Muscle of back (tissue), 11 donors: Measurements from ENCODE around the gene ATP6V0C. TPM values are rescaled to one million over a fixed set of nuclear protein-coding genes. Genes with fewer than 3 reads are reported as not detected.
"Not testable (repeated sequence)": the region's sequence is repeated elsewhere in the genome, so short reads cannot be mapped to it uniquely, and the experiment has no call there.

Experiments used
- DNase-seq, 3 donors: peaks; one replicate each; pipeline versions ENCODE4 v3.0.0 to v3.0.0-alpha.2; 2013
- polyA plus RNA-seq, 10 donors: library from polyadenylated mRNA; unstranded; fragments of 120-200 nt; gene quantifications; one replicate each; pipeline ENCODE4 v1.2.1, GENCODE V29; 2013; ENCODE audit not compliant: insufficient read length in 10 of 10

The ATP6V0C gene
- polyA plus RNA-seq, 10 donors, result 70.4 to 142 (median 94.2) TPM

DNA sequence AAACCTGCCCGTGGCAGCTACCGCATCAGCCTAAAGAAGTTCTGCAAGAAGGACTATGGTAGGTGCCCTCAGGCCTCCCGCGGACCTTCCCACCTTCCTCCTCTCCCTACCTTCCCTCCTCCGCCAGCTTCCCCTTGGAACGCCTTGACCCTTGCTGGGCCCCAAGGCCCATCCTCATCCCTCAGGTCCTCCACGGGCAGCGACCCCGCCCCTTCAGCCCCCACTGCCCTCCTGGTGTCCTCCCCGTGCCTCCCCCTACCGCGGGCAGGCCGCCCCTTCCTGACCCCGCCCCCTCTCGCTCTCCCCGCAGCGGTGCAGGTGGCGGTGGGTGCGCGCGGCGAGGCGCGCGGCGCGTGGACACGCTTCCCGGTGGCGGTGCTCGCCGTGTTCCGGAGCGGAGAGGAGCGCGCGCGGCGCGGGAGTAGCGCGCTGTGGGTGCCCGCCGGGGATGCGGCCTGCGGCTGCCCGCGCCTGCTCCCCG lies 40.3 kb upstream of the ATP6V0C start:
- DNase-seq, result no peak

DNA sequence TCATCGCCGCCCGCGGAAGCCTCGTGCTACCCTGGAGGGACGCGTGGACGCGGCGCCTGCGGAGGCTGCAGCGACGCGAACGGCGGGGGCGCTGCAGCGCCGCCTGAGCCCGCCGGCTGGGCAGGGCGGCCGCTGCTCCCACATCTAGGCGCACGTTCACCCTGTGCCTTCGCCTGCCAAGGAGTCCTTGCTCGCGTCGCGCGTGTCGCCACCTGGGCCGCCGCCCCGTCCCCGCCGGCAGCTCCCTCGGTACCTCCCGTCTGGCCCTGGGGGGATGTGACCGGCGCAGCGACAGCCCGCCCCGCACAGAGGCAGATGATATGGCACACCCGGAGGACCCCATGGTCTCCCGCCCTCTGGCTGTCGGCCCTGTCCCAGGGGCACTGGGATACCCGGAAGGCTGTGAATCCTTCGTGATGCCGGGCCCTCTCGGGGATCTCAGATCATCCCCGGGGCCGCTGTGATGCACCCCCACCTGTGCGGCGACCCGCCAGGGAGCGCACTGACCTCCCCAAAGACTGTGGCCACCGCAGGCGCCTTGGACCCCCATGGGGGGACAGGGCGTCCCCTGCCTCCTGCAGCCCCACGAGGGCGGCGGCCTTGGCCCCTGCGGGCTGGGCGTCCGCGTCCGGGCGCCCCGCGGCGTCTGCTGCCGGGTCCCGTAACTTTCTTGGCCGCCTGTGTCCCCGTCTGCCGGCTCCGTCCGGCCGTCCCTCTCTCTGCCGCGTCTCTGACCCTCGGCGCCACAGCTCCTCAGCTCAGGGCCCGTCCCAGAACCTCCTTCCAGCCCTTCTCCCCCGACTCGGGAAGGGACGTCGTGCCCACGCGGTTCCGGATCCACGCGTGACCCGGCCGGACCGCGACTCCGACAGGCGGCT lies 39.5 kb upstream of the ATP6V0C start:
- DNase-seq, result peak in 2 of 3 donors; percentile 52 to 77

DNA sequence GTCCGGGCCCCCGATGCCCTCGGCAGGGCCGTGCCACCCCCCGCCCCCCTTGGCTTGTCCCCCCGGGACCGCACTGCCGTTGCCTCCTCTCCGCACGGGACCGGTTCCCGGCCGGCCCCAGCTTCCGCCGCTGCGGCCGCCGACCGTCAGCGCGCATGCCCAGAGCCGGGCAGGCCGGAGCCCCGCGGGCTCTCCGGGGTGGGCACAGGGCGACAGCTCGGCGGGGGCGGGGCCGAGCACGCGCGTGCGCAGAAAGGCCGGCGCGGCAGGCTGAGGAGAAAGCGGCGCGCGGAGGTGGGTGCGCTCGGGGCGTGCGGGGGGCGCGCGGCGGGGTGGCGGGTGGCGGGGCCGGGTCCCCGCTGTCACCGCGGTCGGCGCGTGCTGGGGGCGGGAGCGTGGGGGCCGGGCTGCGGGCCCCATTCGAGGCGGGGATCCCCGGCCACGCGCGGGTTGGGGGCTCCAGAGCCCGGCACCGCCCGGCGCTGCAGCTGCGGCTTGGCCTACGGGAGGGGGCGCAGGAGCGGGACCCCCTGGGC lies 38.8 kb upstream of the ATP6V0C start, which contains the start of gene TBC1D24:
Gene TBC1D24, plus strand, starts transcription at position 251 of the 536 bp plus-strand sequence. CDS start 21,022 bp downstream, outside the sequence.
- DNase-seq, result peak; percentile 86 to 94 (median 92)

DNA sequence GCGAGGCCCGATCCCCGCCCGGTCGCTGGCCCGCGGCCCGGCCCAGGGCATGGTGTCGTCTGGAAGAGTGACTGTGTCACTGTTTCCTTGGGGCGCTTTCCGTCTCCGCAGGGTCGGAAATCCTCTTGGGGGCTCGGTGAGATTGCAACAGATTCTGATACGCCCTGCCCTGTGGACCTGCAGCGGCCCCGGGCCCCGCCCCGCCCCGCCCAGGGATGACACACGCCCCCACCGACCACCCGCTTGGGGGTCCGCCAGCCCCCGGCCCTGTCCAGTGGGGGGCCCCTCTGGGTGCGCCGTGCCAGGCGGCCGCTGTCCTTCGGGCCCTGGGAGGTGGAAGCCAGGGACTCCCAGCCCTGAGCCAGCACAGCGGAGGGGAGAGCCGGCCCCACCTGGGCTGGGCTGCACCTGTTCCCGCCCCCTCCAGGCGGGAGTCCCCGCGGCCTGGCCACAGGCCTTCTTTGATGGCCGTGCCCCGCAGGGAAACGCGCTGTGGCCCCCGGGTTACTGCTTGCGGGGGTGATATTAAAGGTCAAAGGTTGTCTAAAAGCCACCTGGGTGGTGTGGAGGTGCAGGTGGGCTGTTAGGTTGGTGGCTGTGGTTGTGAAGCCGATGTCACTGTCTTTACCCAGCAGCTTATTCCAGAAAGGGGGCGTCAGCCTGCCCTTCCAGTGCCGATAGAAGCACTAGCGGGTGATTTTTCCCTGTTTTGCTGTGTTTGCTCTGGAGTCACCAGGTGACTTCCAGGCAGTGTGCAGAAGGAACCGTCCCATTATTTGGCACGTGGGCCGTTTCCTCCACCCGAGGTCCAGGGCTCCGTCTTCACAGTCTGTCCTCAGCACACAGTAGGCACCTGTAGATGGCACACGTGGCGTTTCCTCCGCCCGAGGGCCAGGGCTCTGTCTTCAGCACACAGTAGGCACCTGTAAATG lies 38.1 kb upstream of the ATP6V0C start:
- DNase-seq, result peak in 1 of 3 donors; percentile 56

DNA sequence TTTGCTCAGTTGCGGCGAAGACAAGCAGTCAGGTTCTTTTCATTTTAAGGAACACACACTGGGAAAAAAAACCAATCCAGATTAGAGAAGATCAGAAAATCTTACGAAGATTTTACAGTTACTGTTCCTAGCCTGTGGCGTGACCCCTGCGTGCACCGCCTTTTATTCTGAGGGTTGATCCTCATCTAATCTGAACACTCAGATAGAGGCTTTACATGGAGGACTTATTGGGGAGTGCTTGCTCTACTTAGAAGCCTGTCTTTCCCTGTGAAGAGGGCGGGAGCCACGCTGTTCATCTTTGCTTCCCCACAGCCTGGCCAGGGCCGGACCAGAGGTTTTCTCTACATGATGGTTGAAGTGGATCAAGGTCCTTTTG lies 37.4 kb upstream of the ATP6V0C start:
- DNase-seq, result no peak

DNA sequence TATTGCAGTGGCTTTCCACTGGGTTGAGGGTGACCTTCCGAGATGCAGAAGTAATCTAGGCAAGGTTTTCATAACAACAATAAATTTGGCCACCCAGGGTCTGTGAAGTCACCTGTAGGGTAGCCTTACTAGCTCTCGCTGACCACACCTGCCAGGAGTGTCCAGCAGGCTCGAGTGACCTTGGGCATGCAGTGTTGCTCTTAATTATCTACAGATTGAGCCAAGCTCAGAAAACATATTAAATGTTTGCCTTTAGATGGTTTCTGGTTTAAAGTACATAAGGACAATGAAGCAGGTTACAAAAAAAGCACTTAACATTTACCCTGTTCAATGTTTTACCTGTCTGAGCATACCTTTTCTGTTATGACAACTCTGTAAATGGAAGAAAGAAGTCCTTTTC lies 37.0 kb upstream of the ATP6V0C start:
- DNase-seq, result no peak

DNA sequence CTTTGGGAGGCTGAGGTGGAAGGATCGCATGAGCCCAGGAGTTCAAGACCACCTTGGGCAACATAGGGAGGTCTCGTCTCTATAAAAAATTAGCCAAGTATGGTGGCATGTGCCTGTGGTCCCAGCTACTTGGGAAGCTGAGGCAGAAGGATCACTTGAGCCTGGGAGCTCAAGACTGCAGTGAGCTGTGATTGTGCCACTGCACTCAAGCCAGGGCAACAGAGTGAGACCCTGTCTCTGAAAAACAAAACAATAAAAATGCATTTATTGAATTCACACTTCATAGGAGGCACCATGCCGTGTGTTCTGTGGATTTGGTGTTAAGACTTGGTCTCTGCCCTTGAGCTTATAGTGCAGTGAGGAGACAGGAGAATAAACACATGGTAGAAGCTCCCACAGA lies 36.4 kb upstream of the ATP6V0C start:
- no peak for DNase-seq

DNA sequence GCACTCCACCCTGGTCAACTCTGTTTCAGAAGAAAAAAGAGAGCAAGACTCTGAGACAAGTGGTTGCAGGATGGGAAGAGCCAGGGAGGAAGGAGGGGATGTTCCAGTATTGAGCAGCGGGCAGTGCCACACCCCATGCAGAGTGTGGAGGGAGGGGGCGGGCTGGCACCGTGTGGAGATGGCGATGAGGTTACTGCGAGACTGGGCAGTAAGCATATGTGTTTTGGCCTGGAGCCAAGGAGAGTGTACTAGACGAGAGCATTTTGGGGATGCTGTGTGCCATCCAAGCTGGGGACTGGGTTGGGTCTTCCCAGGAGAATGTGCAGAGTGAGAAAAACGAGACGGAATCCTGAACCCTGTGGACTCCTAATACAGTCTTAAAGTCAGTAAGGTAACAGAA lies 35.5 kb upstream of the ATP6V0C start:
- DNase-seq, result peak in 1 of 3 donors; percentile 21

DNA sequence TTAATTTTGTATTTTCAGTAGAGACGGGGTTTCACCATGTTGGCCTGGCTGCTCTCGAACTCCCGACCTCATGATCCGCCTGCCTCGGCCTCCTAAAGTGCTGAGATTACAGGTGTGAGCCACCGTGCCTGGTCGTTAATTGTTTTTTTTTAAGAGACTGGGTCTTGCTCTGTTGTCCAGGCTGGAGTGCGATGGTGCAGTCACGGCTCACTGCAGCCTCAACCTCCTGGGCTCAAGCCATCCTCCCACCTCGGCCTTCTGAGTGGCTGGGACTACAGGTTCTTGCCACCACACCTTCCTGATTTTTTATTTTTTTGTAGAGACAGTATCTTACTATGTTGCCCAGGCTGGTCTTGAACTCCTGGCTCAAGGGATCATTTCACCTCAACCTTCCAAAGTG lies 33.8 kb upstream of the ATP6V0C start:
- not testable (repeated sequence) for DNase-seq

DNA sequence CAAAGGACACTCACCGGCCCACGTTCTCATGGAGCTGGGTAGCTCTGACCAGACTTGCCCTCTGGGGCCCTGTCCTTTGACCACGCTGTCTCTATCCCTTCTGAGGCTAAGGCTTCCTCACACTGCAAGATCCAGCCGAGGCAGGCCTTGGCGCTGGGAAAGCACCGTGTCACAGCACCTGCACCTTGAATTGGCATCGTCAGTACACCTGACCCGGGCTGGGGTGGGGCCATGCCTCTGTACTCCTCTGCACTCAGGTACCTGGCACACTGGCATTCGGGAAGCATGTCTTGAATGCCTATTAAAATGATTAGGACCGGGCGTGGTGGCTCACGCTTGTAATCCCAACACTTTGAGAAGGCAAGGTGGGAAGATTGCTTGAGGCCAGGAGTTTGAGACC lies 32.8 kb upstream of the ATP6V0C start:
- no peak for DNase-seq

DNA sequence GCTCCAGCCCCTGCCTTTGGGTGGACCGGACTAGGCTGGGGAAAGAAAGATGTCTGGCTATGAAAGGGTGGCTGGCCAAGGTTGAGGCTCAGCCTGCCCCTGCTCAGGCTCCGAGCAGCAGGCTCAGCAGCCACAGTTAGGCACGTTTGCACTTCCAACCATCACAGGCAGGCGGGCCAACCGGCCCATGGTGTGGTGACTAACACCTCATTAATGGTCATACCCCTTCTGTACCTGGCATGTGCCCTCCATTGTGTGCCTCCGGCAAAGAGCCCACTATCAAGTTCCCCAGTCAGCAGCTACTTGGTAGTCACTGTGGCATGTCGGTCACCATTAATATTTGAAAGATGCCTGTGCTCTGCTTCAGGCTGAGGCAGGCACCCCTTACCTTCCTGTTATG lies 32.1 kb upstream of the ATP6V0C start:
- DNase-seq, result no peak

DNA sequence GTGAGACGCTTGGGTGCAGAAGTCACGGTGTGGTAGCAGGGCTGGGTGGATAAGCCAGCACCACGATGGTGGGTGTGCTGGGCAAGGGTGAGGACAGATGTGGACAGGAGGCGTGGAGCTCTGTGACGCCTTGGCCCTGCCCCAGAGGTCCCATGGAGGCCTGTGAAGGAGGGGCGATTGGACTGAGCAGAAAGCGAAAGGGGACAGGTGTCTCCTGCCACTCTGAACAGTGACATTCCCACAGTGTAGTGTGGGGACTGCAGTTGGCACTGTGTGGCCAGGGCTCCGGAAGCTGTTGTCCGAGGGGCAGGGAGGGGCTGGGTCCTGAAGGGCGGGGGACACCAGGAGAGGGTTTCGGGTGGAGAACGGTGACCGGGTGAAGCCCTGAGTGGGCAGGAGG lies 31.5 kb upstream of the ATP6V0C start:
- DNase-seq, result peak in 1 of 3 donors; percentile 36

DNA sequence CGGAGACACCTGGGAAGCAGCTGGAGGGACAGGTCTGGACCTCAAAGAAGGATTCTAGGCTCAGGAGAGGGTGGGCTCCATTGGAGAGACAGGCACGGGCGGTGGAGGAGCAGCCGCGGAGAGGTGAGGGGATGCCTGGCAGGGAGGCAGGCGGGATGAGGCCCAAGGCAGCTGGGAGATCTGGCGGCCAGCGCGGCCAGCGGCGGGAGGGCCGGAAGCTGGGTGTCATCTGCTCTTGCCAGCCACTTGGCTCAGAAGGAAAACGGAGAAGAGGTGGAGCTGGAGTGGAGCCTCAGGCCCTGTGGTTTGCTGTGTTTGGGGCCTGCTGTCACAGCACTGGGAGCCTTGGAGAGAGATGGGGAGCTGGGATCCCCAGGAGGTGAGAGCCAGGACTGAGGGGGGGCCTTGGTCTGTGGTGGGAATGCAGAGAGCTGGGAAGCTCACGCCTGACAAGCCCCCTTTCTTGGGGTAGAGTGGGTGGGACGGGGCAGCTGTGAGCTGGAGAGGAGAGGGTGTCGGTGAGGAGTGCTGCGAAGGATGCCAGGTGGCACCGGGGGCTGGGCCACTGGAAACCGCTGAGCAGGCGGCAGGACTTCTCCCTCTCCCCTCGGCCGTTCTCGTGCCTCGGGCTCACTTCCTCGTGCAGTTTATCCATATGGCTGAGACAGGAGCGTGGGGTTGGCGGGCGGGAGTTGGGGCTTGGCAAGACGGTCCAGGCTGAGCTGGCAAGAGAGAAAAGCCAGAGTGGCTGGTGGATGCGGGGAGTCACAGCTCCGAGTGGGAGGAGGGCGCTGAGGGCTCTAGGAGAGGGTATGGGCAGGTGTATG lies 30.8 kb upstream of the ATP6V0C start:
- DNase-seq, result peak in 1 of 3 donors; percentile 88

DNA sequence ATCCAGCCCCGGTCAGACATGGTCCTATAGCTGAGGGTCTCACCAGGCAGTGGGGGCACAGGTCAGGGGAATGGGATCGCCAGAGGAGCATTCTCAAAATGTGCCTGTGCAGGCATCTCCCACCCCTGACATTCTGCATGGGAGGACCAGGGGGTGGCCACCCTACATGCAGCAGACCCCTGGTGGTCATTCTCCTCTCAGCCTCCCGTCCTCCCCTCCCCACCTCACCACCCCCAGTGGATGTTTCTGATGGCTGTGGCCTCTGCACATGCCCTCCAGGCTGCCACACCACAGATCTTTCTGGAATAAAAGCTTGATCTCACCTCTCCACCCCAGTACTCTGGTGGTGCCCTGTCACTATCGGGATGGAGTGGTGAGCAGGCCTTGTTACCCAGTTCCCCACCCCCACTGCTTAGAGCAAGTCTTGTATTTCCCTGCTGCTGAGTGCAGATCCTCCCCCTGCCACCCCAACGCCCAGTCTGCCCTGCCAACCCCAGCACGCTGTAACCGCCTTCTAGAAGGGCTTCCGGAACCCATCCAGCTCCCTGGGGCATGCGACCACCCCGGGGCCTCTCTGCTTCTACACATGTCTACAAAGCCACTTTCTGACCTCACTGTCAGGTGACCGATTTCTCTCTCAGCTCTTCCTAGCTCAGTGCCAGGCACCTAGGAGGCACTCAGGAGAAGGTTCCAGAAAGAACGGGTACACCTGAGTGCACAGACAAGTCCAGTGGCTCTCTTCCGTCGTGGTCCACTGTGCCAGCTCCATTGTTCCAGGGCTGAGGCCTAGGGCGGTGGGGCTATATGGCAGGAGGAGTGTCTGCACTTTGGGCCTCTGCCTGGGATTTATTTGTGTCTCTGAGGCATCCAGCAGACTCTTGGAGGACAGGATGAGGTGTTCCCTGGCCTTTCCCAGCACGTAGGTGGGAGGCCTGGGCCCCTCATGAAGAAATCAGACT lies 29.5 kb upstream of the ATP6V0C start:
- no peak for DNase-seq

DNA sequence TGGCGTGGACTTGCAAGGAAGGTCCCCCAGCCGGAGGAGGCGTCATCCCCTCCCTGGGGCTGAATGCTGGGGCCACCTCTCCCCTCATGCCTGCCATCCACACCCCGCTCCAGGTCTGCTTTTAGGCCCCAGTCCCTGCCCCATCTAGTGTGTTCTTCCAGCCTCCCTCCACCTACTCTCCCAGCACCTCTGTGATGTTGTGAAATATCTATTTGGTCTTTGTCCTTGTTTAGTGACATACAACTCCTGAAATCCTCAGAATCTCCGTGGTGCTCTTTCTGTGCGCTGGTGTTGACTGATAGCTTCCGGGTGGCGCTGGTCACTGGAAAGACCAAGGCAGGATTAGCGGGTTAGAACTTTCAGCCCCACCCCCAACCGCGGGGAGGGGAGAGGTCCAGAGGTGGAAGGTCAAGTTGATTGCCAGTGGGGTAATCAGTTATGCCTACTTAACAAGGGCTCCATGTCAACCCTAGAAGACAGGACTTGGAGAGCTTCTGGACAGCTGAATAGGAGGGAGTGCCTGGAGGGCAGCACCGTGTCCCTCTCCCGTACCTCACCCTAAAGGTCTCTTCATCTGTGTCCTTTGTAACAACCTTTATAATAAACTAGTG lies 28.7 kb upstream of the ATP6V0C start:
- DNase-seq, result no peak

DNA sequence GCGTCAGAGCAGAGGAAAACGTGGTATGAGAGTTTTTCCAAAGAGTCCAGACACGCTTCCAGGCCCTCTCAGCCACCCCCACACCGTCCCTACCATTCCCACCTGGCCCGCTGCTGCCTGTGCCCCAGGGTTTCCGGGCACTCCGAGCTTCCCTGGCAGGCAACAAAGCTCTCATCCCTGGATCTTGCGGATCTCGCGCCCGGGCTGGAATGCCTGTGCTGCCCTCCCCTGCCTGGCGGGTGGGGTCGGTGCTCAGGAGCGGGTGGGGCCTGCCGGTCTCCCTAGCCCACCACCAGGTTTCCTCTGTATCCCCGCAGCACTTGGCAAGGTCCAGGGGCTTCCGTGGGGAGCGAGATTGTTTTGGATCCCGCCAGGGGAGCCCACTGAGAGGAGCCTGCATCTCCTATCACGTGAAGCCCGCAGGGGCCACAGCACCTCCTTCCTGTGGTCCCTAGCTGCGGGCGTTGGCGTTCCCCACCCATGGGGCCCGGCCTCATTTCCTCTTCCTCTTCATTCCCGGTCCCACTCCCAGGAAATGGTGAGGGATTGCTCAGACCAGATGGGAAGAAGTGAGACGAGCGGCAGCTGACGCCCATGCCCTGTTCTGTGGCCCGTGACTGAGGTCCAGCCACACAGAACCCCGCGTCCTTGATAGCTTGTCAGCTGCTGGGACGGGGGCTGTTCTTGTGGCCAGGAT lies 27.8 kb upstream of the ATP6V0C start:
- DNase-seq, result peak in 1 of 3 donors; percentile 17

DNA sequence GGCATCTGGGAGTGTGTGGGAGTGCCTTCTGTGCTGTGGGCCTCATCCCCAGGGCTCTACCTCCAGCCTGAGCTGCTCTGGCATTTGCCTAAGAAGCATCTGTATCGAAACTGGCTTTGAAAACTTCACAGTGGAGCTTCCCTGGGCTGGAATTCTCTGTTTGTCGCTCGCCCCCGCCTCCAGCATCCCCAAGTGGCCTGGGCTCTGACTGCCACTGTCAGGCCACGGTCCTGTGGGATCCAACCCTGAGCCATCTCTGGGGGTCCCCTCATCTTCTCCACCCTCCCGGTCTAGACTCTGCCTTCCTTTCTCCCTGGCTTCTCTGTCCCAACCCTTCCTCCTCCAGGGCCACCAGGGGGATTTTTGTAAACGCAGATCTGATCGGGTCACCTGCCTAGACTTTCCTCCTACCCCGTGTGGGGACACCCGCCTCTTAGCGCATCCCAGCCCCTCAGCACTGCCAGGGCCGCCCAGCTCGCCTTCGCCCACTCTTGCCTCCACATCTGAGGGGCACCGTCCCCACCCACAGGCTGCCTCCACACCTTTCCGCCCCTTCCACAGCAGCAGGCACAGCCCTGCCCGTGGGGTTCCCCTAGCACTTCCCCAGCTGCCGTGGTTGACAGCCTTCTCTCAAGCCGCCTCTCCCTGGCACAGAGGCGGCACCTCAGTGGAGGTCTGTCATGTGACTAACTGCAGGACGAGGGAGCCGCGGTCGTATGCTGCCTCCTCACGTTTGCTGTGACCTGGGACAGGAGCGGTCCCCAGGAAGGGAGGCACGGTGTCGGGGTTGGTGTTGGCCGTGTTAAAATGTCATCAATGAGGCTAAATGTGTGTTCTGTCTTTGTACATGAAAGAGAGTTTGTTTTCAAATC lies 26.9 kb upstream of the ATP6V0C start:
- DNase-seq, result peak in 1 of 3 donors; percentile 48

DNA sequence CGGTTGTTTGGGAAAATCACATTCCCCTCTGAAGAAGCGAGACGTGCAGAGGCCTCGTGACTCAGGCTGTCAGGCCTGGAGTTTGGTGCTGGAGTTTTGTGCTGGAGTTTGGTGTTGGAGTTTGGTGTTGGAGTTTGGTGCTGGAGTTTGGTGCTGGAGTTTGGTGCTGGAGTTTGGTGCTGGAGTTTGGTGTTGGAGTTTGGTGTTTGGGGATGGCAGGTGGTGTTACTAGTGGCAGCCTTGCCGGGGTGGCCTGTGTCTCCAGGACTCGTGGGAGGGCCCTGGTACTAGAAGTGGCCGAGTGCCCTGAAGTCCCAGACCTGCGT lies 26.3 kb upstream of the ATP6V0C start:
- DNase-seq, result no peak
